ENCODE results near the gene CEP41.

- TF ChIP-seq EZH2 (IDR thresholded peaks at IDR 0.05) (no peak), POLR2AphosphoS5 (IDR thresholded peaks at IDR 0.05; ENCODE audit: borderline replicate concordance, low read depth, low read length) (no peak)
Observed at GRCh38 chr7:130384841-130385599, 55.8 kb downstream of the CEP41 start.
